Transverse colon (tissue), 4 donors: Measurements from ENCODE around the gene DOCK6. TPM values are rescaled to one million over a fixed set of nuclear protein-coding genes. Genes with fewer than 3 reads are reported as not detected.

Experiments used
- DNase-seq: peaks from one replicate; pipeline ENCODE4 v3.0.0-alpha.2; 2019
- H3K27ac ChIP-seq, 4 donors: fragments of 200-600 bp; sonication (generic); 2 replicates each; pipeline ENCODE4 v1.5.1; 2016 to 2018; ENCODE audit warnings: inconsistent platforms in 4 of 4
- H3K27me3 ChIP-seq: fragments of 200-600 bp; sonication (generic); 2 replicates; pipeline ENCODE4 v1.5.1; 2017; ENCODE audit warnings: inconsistent platforms
- H3K36me3 ChIP-seq, 4 donors: fragments of 200-600 bp; sonication (generic); 2 replicates each; pipeline ENCODE4 v1.5.1; 2017 to 2019; ENCODE audit warnings: inconsistent platforms in 4 of 4
- H3K4me1 ChIP-seq, 4 donors: fragments of 200-600 bp; sonication (generic); 2 replicates each; pipeline ENCODE4 v1.5.1; 2017 to 2020; ENCODE audit warnings: inconsistent platforms in 4 of 4
- H3K4me3 ChIP-seq, 4 donors: fragments of 200-600 bp; sonication (generic); 1 replicate in 1 of 4; 2 replicates in 3 of 4; pipeline versions ENCODE4 v1.5.1 to v1.6.1; 2017 to 2019; ENCODE audit warnings: inconsistent platforms in 4 of 4
- H3K9me3 ChIP-seq, 2 donors: fragments of 200-600 bp; sonication (generic); 2 replicates each; pipeline ENCODE4 v1.5.1; 2017 to 2019; ENCODE audit warnings: inconsistent platforms in 2 of 2
- EP300 ChIP-seq: sonication (generic); formaldehyde crosslinking; IDR thresholded peaks from one replicate; pipeline ENCODE4 v1.6.1; 2017; ENCODE audit warnings: antibody characterized with exemption, low read depth
- POLR2A ChIP-seq: fragments of 450-650 bp; IDR thresholded peaks from one replicate; pipeline ENCODE4 v1.6.1; 2016; ENCODE audit warnings: antibody characterized with exemption, mild to moderate bottlenecking, moderate library complexity
- POLR2AphosphoS5 ChIP-seq, 3 donors: sonication (generic); formaldehyde crosslinking; IDR thresholded peaks; one replicate each; pipeline ENCODE4 v1.6.1; 2016; ENCODE audit warnings: antibody characterized with exemption in 3 of 3
- WGBS, 2 donors: methylation state at CpG; one replicate each; pipeline ENCODE4 v1.1.5; 2018; ENCODE audit warnings: low coverage in 1 of 2; 5-methylcytosine and 5-hydroxymethylcytosine counted together
- in situ Hi-C, 4 donors: fragments of 200-750 bp; cut with MboI; loops; one replicate each; pipeline versions ENCODE4 v1.15.0 to v1.15.1; 2017; ENCODE audit warnings: low sequenced_read_pairs in 3 of 4, low pct_ligation_motif_present in 1 of 4, low pct_unique_long_range_greater_than_20kb in 1 of 4
- intact Hi-C: fragments of 100-400 bp; cut with DNase I; formaldehyde crosslinking; loops from one replicate; pipeline ENCODE4 v1.15.1; 2023; ENCODE audit warnings: low total_unique reads
- total RNA-seq, 4 donors: library from RNA; depleted of rRNA; stranded (reverse); fragments of >200 nt; gene quantifications; one replicate each; pipeline ENCODE4 v1.1.0, GENCODE V29; 2016
- TF ChIP-seq, protein P1 (sequence below), 5 experiments: fragments of 200-600 bp in 3 of 5; fragments of 450-650 bp in 2 of 5; sonication (generic) in 3 of 5; IDR thresholded peaks; 1 replicate in 2 of 5; 2 replicates in 3 of 5; pipeline ENCODE4 v1.5.1; 2016 to 2017; ENCODE audit warnings: antibody characterized with exemption in 5 of 5, inconsistent platforms in 3 of 5, mild to moderate bottlenecking in 2 of 5, moderate library complexity in 1 of 5

Gene DOCK6
- total RNA-seq, 4 donors from 2014 or later, result 66.4 to 268 (median 78.4) TPM

DNA sequence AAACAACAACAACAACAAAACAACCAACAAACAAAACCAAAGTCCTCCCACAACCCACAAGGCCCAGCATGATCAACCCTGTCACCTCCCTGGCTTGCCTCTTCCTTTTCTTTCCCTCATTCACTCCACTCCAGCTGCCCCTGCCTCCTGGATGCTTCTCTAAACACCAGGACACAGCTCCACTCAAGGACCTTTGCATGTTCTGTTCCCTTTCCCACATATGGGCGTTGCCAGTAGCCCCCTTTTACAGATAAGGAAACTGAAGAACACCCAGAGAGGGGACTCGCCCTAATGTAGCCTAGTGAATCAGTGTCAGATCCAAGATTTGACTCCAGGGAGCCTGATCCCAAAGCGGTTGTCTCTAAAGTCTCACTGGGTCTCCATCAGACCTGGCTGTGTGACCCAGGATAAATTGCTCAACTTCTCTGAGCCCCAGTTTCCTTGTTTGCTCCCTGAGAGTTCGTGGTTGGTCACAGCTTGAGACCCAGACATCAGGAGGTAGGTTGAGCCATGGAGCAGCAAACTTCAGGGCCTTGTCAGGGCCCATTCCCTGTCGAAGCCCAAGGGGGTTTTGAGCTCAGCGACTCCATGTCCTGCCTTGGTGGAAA is 3.0 kb upstream of the DOCK6 start:
- Histone ChIP-seq H3K4me1 (peaks cover 7 to 49% (median 39%) of the 10 kb centered on the region in 4 donors), H3K27me3 (no peaks in the 10 kb centered on the region), H3K27ac (peak overlapping the region; percentile 82 to 91 (median 86)), H3K9me3 (no peaks in the 10 kb centered on the region), H3K36me3 (no peaks in the 10 kb centered on the region), H3K4me3 (no peak overlapping the region)
- TF ChIP-seq EP300, result no peak
- TF ChIP-seq, protein P1, sequence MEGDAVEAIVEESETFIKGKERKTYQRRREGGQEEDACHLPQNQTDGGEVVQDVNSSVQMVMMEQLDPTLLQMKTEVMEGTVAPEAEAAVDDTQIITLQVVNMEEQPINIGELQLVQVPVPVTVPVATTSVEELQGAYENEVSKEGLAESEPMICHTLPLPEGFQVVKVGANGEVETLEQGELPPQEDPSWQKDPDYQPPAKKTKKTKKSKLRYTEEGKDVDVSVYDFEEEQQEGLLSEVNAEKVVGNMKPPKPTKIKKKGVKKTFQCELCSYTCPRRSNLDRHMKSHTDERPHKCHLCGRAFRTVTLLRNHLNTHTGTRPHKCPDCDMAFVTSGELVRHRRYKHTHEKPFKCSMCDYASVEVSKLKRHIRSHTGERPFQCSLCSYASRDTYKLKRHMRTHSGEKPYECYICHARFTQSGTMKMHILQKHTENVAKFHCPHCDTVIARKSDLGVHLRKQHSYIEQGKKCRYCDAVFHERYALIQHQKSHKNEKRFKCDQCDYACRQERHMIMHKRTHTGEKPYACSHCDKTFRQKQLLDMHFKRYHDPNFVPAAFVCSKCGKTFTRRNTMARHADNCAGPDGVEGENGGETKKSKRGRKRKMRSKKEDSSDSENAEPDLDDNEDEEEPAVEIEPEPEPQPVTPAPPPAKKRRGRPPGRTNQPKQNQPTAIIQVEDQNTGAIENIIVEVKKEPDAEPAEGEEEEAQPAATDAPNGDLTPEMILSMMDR (IDR thresholded peaks at IDR 0.05), result no peak
- TF ChIP-seq POLR2AphosphoS5 (IDR thresholded peaks at IDR 0.05), result no peak
- TF ChIP-seq POLR2A, result no peak
- intact Hi-C loops, result no loop called here
- in situ Hi-C loops, result no loop called here
- WGBS, 2 donors, result 56% methylated on average over 6 of the region's 6 CpGs; no CpG with 5 or more reads in 1 of the 2 donors
- DNase-seq, result no peak

DNA sequence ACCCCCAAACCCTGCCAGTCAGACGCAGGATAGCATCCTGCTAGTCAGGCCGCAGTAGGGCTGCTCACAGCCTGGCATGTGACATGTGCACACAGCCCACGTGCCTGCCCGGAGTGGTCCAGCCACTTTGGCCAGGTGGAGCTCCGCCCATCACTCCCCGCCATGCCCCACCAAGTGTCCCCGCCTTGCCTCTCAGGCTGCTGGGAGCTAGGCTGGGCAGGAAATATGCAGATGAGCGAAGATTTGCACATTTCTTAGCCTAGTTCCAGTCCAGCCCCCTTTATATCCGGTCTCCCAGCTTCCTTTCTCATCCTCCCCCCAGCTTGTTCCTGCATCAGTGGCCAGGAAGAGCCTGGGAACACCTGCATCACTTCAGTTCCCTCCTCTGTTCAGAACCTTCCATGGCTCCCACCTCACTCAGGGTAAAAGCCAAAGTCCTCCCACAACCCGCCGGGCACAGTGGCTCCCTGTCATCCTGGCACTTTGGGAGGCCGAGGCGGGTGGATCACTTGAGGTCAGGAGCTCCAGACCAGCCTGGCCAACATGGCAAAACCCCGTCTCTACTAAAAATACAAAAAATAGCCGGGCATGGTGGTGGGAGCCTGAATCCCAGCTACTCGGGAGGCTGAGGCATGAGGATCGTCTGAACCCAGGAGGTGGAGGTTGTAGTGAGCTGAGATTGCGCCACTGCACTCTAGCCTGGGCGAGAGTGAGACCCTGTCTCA is 2.3 kb upstream of the DOCK6 start:
- peak; percentile 77 for TF ChIP-seq POLR2A
- TF ChIP-seq EP300, result no peak
- TF ChIP-seq, protein P1 (IDR thresholded peaks at IDR 0.05), result no peak
- peak; percentile 51 to 62 (median 59) for TF ChIP-seq POLR2AphosphoS5 (IDR thresholded peaks at IDR 0.05)
- no peaks in the 10 kb centered on the region for H3K27me3 ChIP-seq
- peak overlapping the region; percentile 82 to 91 (median 86) for H3K27ac ChIP-seq
- DNase-seq, result peak; percentile 88
- in situ Hi-C loops, result no loop called here
- no peaks in the 10 kb centered on the region for H3K36me3 ChIP-seq
- H3K9me3 ChIP-seq, result no peaks in the 10 kb centered on the region
- WGBS, 2 donors, result 53 to 69% methylated on average over 5 to 19 of the region's 19 CpGs
- H3K4me1 ChIP-seq, result peaks cover 7 to 49% (median 39%) of the 10 kb centered on the region in 4 donors
- intact Hi-C loops, result no loop called here
- no peak overlapping the region for H3K4me3 ChIP-seq

DNA sequence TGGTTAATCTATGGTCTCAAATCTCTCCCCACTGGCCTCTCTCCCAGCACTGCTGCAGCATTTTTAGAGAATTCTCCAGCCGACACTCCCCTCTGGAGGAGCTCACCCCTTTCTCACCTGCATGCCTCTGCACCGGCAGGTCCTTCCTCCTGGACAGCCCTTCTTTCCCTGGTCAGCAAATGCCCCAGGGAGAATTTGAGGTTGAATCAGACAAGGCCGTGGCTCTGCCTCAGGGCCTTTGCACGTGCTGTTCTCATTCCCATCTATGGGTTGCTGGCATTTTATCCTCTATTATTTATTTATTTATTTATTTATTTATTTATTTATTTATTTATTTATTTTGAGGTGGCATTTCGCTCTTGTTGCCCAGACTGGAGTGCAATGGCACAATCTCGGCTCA is 1.4 kb upstream of the DOCK6 start:
- Histone ChIP-seq H3K27me3 (no peaks in the 10 kb centered on the region), H3K4me3 (no peak overlapping the region), H3K36me3 (no peaks in the 10 kb centered on the region), H3K9me3 (no peaks in the 10 kb centered on the region), H3K4me1 (peaks cover 7 to 41% (median 35%) of the 10 kb centered on the region in 4 donors), H3K27ac (peak overlapping the region; percentile 82 to 91 (median 86))
- in situ Hi-C loops, result no loop called here
- intact Hi-C loops, result no loop called here
- WGBS, 2 donors, result 79 to 96% methylated on average over 3 to 6 of the region's 6 CpGs
- TF ChIP-seq POLR2AphosphoS5 (IDR thresholded peaks at IDR 0.05) (no peak), POLR2A (no peak), EP300 (no peak)
- TF ChIP-seq, protein P1 (IDR thresholded peaks at IDR 0.05), result no peak
- no peak for DNase-seq

DNA sequence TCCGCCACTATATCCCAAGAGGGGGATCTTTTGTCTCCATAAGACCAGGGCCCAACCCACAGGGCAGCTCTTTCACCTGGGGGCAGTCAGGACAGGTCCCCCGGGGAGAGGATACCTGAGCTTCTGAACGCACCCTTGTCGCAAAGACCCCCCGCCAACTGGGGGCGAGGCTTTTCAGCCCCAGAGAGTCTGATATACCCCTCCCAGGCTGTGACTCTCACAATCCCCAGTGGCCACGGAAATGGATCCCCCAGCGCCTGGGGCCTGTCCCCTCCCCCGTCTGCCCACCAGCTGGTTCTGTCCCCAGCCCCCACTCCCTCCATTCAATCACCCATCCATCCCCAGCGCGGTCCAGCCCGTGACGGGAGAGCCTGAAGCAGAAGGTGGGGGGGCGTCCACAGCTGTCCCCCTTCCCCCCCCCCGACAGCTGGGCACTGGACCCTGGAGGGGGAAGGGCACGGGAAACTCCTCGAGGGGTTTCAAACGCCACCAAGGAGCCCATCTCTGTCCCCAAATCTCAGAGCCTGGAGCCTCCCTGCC is 823 bp downstream of the DOCK6 start:
- WGBS, 2 donors, result 63 to 100% methylated on average over 1 to 9 of the region's 18 CpGs
- in situ Hi-C loops, result no loop called here
- intact Hi-C loops, result no loop called here
- Histone ChIP-seq H3K36me3 (no peaks in the 10 kb centered on the region), H3K27ac (peak overlapping the region; percentile 77 to 87 (median 86)), H3K4me3 (peak overlapping the region; percentile 70 to 98 (median 79)), H3K4me1 (peaks cover 7 to 37% (median 30%) of the 10 kb centered on the region in 4 donors), H3K9me3 (no peaks in the 10 kb centered on the region), H3K27me3 (no peaks in the 10 kb centered on the region)
- no peak for DNase-seq
- TF ChIP-seq EP300 (no peak), POLR2A (no peak), POLR2AphosphoS5 (IDR thresholded peaks at IDR 0.05) (no peak)
- TF ChIP-seq, protein P1 (IDR thresholded peaks at IDR 0.05), result no peak
